ENCODE measurements around the gene ASAP3. TPM values are rescaled to one million over a fixed set of nuclear protein-coding genes. Genes with fewer than 3 reads are reported as not detected.
A peak's percentile ranks its signal among the peaks of the same experiment; 100 is the strongest.

The ASAP3 gene
- total and polyA plus RNA-seq, 9 of the 15 experiments (the other 6 are each of a cell fraction or from before 2014, with no cell fraction given) = 1.7 to 31.2 (median 17.4) TPM

DNA sequence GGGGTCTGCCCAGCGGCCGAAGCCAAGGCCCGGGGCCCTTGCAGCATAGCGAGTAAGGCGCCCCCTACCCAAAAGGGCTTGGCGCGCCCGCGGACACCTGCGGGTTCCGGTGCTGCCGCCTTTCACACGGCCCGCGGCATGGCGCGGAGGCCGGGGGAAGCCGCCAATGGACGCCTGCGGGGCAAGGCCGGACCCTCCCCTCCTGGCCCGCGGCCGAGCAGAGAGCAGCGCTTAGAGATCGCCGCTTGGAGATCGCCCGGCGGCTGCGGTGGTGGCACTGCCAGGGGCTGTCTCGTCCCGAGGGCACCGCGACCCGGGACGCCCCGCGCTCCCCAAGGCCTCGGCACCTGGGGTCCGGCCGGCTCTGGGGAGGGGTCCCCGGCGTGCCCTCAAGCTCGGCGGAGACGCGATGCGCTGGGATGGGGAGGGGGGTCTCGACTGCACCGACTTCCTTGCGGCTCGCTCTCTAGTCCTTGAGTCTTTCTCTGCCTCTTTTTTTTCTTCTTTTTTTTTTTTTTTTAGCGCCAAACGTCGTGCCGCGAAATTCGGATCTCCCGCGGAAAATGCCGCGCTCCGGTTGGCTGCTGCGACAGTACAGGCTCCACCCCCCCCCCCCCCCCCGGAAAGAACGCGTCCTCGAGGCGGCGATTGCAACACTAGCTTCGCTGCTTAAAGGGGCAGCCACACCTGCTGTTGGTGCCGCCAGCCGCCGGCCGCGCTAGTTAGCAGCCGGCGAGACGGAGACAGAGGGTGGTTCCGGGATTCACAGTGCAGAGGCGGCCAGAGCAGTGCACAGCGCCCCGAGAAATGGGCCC, 47.0 kb upstream of the ASAP3 start, which contains the start of gene E2F2 (continued):
- TF ChIP-seq TFAM (CRISPR knock-in tag; conservative IDR thresholded peaks at IDR 0.05) (no peak), ZNF431 (CRISPR knock-in tag; IDR thresholded peaks at IDR 0.05) (no peak; the same call in none of the 2 replicates), ZNF507 (tag; conservative IDR thresholded peaks at IDR 0.05) (no peak), ZBTB17 (CRISPR knock-in tag; IDR thresholded peaks at IDR 0.05) (no peak), JUND (IDR thresholded peaks at IDR 0.05; ENCODE audit: borderline replicate concordance, low read depth, low read length) (peak; percentile 70; the same call in 1 of the 2 replicates), JUND (tag; IDR thresholded peaks at IDR 0.05; ENCODE audit: borderline replicate concordance, low read depth, low read length) (no peak; the same call in 2 of the 3 replicates), COPS2 (conservative IDR thresholded peaks at IDR 0.05) (no peak), PATZ1 (CRISPR knock-in tag; IDR thresholded peaks at IDR 0.05; ENCODE audit: borderline replicate concordance) (no peak), ASH1L (IDR thresholded peaks at IDR 0.05; ENCODE audit: borderline replicate concordance, low read depth, partially characterized antibody) (no peak), YBX1 (IDR thresholded peaks at IDR 0.05) (no peak), ZBTB40 (IDR thresholded peaks at IDR 0.05) (peak; percentile 50; the same call in 1 of the 2 replicates), ZBTB40 (CRISPR knock-in tag; IDR thresholded peaks at IDR 0.05) (no peak)
- TF ChIP-seq, protein P1, sequence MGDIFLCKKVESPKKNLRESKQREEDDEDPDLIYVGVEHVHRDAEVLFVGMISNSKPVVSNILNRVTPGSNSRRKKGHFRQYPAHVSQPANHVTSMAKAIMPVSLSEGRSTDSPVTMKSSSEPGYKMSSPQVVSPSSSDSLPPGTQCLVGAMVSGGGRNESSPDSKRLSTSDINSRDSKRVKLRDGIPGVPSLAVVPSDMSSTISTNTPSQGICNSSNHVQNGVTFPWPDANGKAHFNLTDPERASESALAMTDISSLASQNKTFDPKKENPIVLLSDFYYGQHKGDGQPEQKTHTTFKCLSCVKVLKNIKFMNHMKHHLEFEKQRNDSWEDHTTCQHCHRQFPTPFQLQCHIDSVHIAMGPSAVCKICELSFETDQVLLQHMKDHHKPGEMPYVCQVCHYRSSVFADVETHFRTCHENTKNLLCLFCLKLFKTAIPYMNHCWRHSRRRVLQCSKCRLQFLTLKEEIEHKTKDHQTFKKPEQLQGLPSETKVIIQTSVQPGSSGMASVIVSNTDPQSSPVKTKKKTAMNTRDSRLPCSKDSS (IDR thresholded peaks at IDR 0.05; ENCODE audit: low read depth, partially characterized antibody) = no peak
